A549 (cell line): ENCODE measurements around the gene PRKD2. TPM values are rescaled to one million over a fixed set of nuclear protein-coding genes. Genes with fewer than 3 reads are reported as not detected.

Experiments used
- ATAC-seq, 2 experiments: fragments of 200-7000 bp in 1 of 2; fragments of >200 bp in 1 of 2; cut with Nextera tagmentation in 1 of 2; cut with Tn5 transposase in 1 of 2; 3 replicates each; pipeline versions ENCODE4 v1.8.0 to v1.9.1; 2018 to 2020; ENCODE audit warnings: mild to moderate bottlenecking in 1 of 2, moderate library complexity in 1 of 2
- CTCF ChIA-PET: fragments of 300-600 bp; sonication (Branson Sonifier 250); formaldehyde crosslinking; extraction: SDS; loops from one replicate; lab custom pipeline; 2021; ENCODE audit warnings: antibody characterized with exemption, inconsistent platforms; lab: Yijun Ruan, JAX
- POLR2A ChIA-PET: fragments of 350-600 bp; formaldehyde crosslinking; extraction: SDS; loops from one replicate; lab custom pipeline; 2021; ENCODE audit warnings: antibody characterized with exemption, inconsistent platforms; lab: Yijun Ruan, JAX
- DNase-seq, 2 experiments: peaks; one replicate each; pipeline versions ENCODE4 v3.0.0 to v3.0.0-alpha.2; 2011 to 2016; ENCODE audit warnings: low read depth in 1 of 2, low spot score in 1 of 2
- FAIRE-seq: peaks from 2 replicates; lab custom pipeline; 2011; peaks lifted over from hg19 to GRCh38; lab: Jason Lieb, UNC
- H3K27ac ChIP-seq, 2 experiments: fragments of >200 bp; sonication (Bioruptor Twin); formaldehyde crosslinking; 3 replicates each; pipeline ENCODE4 v1.5.1; 2016 to 2017
- H3K4me1 ChIP-seq: fragments of >200 bp; sonication (Bioruptor Twin); formaldehyde crosslinking; 3 replicates; pipeline ENCODE4 v1.6.1; 2016
- H3K4me2 ChIP-seq: fragments of >200 bp; sonication (Bioruptor Twin); formaldehyde crosslinking; 3 replicates; pipeline ENCODE4 v1.6.1; 2016
- H3K4me3 ChIP-seq: fragments of >200 bp; sonication (Bioruptor Twin); formaldehyde crosslinking; 3 replicates; pipeline ENCODE4 v1.5.1; 2016
- H3K9me3 ChIP-seq: fragments of >200 bp; sonication (Bioruptor Twin); formaldehyde crosslinking; 3 replicates; pipeline ENCODE4 v1.6.1; 2016
- CBX2 ChIP-seq: fragments of 200-600 bp; sonication (generic); IDR thresholded peaks from 2 replicates; pipeline ENCODE4 v1.6.1; 2016; ENCODE audit warnings: low read depth, mild to moderate bottlenecking, borderline replicate concordance
- CHD4 ChIP-seq: fragments of 200-600 bp; sonication (generic); IDR thresholded peaks from 2 replicates; pipeline ENCODE4 v1.6.1; 2016; ENCODE audit warnings: antibody characterized with exemption, mild to moderate bottlenecking, borderline replicate concordance
- ELK1 ChIP-seq: fragments of 150-350 bp; IDR thresholded peaks from 2 replicates; pipeline ENCODE4 v1.6.1; 2014; ENCODE audit warnings: low read depth, mild to moderate bottlenecking, low read length
- HOXB5 ChIP-seq: fragments of 250-450 bp; sonication (Bioruptor Pico); IDR thresholded peaks from 2 replicates; pipeline ENCODE4 v1.5.0; 2020; ENCODE audit warnings: mild to moderate bottlenecking, moderate library complexity
- JUNB ChIP-seq: fragments of >200 bp; sonication (Bioruptor Twin); formaldehyde crosslinking; IDR thresholded peaks from 2 replicates; pipeline ENCODE4 v1.6.1; 2016
- KDM1A ChIP-seq: fragments of 200-600 bp; sonication (generic); IDR thresholded peaks from 2 replicates; pipeline ENCODE4 v1.6.1; 2016; ENCODE audit warnings: low read depth, mild to moderate bottlenecking
- MAFK ChIP-seq: fragments of 450-650 bp; IDR thresholded peaks from 2 replicates; pipeline ENCODE4 v1.6.1; 2014; ENCODE audit not compliant: partially characterized antibody
- MAX ChIP-seq: IDR thresholded peaks from 2 replicates; pipeline ENCODE4 v1.6.1; 2012
- MYC ChIP-seq: IDR thresholded peaks from 2 replicates; pipeline ENCODE4 v1.6.1; 2012; ENCODE audit warnings: mild to moderate bottlenecking, inconsistent platforms, low read length, improper control_type of control experiment, borderline replicate concordance
- NPAS2 ChIP-seq: fragments of 250-450 bp; sonication (Bioruptor Pico); IDR thresholded peaks from 2 replicates; pipeline ENCODE4 v1.8.0; 2022; ENCODE audit warnings: mild to moderate bottlenecking, moderate library complexity, borderline replicate concordance
- NR3C1 ChIP-seq: fragments of >200 bp; sonication (Bioruptor Twin); formaldehyde crosslinking; IDR thresholded peaks from 3 replicates; pipeline ENCODE4 v1.6.1; 2017
- PBX3 ChIP-seq: IDR thresholded peaks from 2 replicates; pipeline ENCODE4 v1.6.1; 2012
- PHF8 ChIP-seq: fragments of 200-600 bp; sonication (generic); IDR thresholded peaks from 2 replicates; pipeline ENCODE4 v1.6.1; 2016; ENCODE audit warnings: low read depth, mild to moderate bottlenecking, antibody characterized with exemption, moderate library complexity, borderline replicate concordance
- POLR2AphosphoS2 ChIP-seq: conservative IDR thresholded peaks from 2 replicates; pipeline ENCODE4 v1.6.1; 2012; ENCODE audit warnings: low read length, improper control_type of control experiment, inconsistent platforms
- RARB ChIP-seq: fragments of 250-450 bp; sonication (Bioruptor Pico); IDR thresholded peaks from 2 replicates; pipeline ENCODE4 v1.8.0; 2021; ENCODE audit warnings: mild to moderate bottlenecking, moderate library complexity
- RNF2 ChIP-seq: fragments of 200-600 bp; sonication (generic); IDR thresholded peaks from 2 replicates; pipeline ENCODE4 v1.6.1; 2016; ENCODE audit warnings: low read depth, mild to moderate bottlenecking, antibody characterized with exemption, moderate library complexity, borderline replicate concordance
- SREBF2 ChIP-seq: fragments of 450-650 bp; IDR thresholded peaks from 2 replicates; pipeline ENCODE4 v1.6.1; 2014; ENCODE audit warnings: mild to moderate bottlenecking, moderate library complexity
- TFCP2L1 ChIP-seq: fragments of 250-450 bp; sonication (Bioruptor Pico); IDR thresholded peaks from 2 replicates; pipeline ENCODE4 v1.5.0; 2021; ENCODE audit warnings: mild to moderate bottlenecking
- ZC3H11A ChIP-seq: fragments of 450-650 bp; IDR thresholded peaks from 2 replicates; pipeline ENCODE4 v1.6.1; 2014; ENCODE audit warnings: antibody characterized with exemption, mild to moderate bottlenecking
- WGBS: methylation state at CpG from one replicate; pipeline ENCODE4 v1.1.6; 2017; ENCODE audit errors: missing lambda C conversion rate; 5-methylcytosine and 5-hydroxymethylcytosine counted together
- polyA plus RNA-seq, 4 experiments: library from polyadenylated mRNA; depleted of rRNA in 3 of 4; stranded (reverse); fragments of >200 nt; fragmentation: RNase III in 1 of 4; extraction: RNeasy Plus Mini Kit Qiagen cat#74134 plus additional on column Dnase treatment in 1 of 4; gene quantifications; 2 replicates in 3 of 4; 3 replicates in 1 of 4; pipeline ENCODE4 v1.2.3, GENCODE V29; 2011 to 2017

Gene PRKD2
- polyA plus RNA-seq, 2 of the 4 experiments (the other 2 are of a cell fraction): 8.3 to 24.6 TPM

- FAIRE-seq (no peak), ATAC-seq (no peak; a peak in 1 of 6 replicates), DNase-seq (no peak)
- Histone ChIP-seq H3K9me3 (no peaks in the 10 kb centered on the region), H3K4me2 (no peak overlapping the region), H3K4me3 (no peak overlapping the region), H3K4me1 (peaks cover 5% of the 10 kb centered on the region), H3K27ac (no peak overlapping the region)
- ChIA-PET POLR2A (no interaction called here), CTCF (interaction anchor here (0.5 to 12.9 kb wide), 5 partner anchors 11 to 101 kb away, joined by 3 to 205 read pairs (median 6); no protein-coding TSS in a partner anchor)
- WGBS: 87% methylated on average over 14 of the region's 14 CpGs
- TF ChIP-seq PBX3: no peak
- no peak for TF ChIP-seq KDM1A
- no peak for TF ChIP-seq RARB (CRISPR knock-in tag)
- no peak for TF ChIP-seq JUNB
- no peak for TF ChIP-seq CBX2
- no peak for TF ChIP-seq CHD4
- TF ChIP-seq HOXB5 (CRISPR knock-in tag): no peak
- no peak for TF ChIP-seq ZC3H11A
- TF ChIP-seq POLR2AphosphoS2: no peak
- TF ChIP-seq SREBF2: no peak
- TF ChIP-seq RNF2: no peak
- no peak for TF ChIP-seq NR3C1
- no peak for TF ChIP-seq MAX
- TF ChIP-seq MYC: no peak
- TF ChIP-seq PHF8: no peak
- TF ChIP-seq TFCP2L1 (CRISPR knock-in tag): no peak
These were observed 22.4 kb upstream of the PRKD2 start for GRCh38 chr19:46739290-46739771.

GRCh38 chr19:46737761-46738171 lies 20.9 kb upstream of the PRKD2 start:
- no peak for TF ChIP-seq ELK1
- no peak for TF ChIP-seq NR3C1
- no peak for TF ChIP-seq NPAS2
- TF ChIP-seq, all 56 proteins: peak for 0
- Histone ChIP-seq H3K9me3 (no peaks in the 10 kb centered on the region), H3K4me3 (no peak overlapping the region), H3K27ac (no peak overlapping the region), H3K4me2 (no peak overlapping the region), H3K4me1 (peaks cover 14% of the 10 kb centered on the region)
- DNase-seq (no peak), FAIRE-seq (no peak), ATAC-seq (no peak)
- ChIA-PET CTCF (interaction anchor here (0.8 to 12.9 kb wide), 11 partner anchors 9 to 103 kb away, joined by 3 to 205 read pairs (median 4); no protein-coding TSS in a partner anchor), POLR2A (no interaction called here)
- WGBS: 93% methylated on average over 19 of the region's 19 CpGs

GRCh38 chr19:46737298-46737654 lies 20.4 kb upstream of the PRKD2 start:
- POLR2A ChIA-PET: no interaction called here
- Histone ChIP-seq H3K9me3 (no peaks in the 10 kb centered on the region), H3K4me2 (no peak overlapping the region), H3K4me1 (peaks cover 18% of the 10 kb centered on the region)
- no peak for ATAC-seq
- CTCF ChIA-PET: interaction anchor here (0.8 to 12.9 kb wide), 11 partner anchors 9 to 103 kb away, joined by 3 to 205 read pairs (median 4); no protein-coding TSS in a partner anchor
- 86% methylated on average over 7 of the region's 7 CpGs for WGBS
- no peak for TF ChIP-seq PHF8
- TF ChIP-seq MAFK: no peak
- TF ChIP-seq, all 56 proteins: peak for 0
- H3K27ac ChIP-seq: no peak overlapping the region
- H3K4me3 ChIP-seq: no peak overlapping the region
- no peak for FAIRE-seq
- no peak for DNase-seq
